Measurements from ENCODE around the gene NUAK2.

Gene NUAK2

DNA sequence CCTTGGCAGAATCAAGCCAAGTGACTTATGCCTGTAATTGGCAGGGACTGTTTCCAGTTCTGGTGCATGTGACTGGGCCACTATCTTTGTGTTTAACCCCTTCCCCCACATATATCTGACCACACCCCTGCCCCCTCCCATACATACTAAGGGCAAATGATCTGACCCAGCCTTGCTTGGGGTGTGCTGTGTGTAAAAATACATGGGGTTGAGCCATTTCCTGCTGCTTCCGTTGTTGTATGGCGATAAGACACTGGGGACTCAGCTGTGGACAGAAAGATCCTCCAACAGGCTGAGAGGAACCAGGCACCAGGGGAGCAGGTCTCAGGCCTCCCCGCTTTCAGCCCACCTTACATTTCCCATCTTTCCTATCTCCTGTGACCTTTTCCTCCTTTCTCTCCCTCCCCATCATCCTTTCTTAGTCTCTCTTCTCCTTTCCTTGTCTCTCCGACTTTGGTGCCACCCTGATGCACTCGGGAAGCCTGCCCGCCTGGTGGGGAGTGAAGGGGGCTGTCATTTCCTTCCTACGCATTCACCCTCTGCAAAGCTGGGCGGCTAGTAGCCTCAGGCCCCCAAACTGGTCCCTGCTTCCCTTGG, 54.1 kb downstream of the NUAK2 start:
- Histone ChIP-seq H3K9me3 (ENCODE audit: insufficient read depth, low read length) (no peaks in the 10 kb centered on the region), H3K4me2 (ENCODE audit: low read depth, low read length, poor library complexity, severe bottlenecking) (no peak overlapping the region), H3K9ac (ENCODE audit: low read length) (no peak overlapping the region), H3K4me3 (ENCODE audit: insufficient read depth, low read length, poor library complexity, severe bottlenecking) (no peak overlapping the region), H3K79me2 (ENCODE audit: insufficient read depth, low read length) (no peaks in the 10 kb centered on the region), H3F3A (ENCODE audit: insufficient read depth) (no peaks in the 10 kb centered on the region), H3K36me3 (ENCODE audit: low read length) (no peaks in the 10 kb centered on the region), H4K20me1 (ENCODE audit: low read depth, low read length) (no peaks in the 10 kb centered on the region), H3K9me2 (replicated peaks; ENCODE audit: insufficient read depth, low read length) (no peaks in the 10 kb centered on the region), H2AFZ (ENCODE audit: low read depth, low read length, severe bottlenecking) (no peak overlapping the region), H3K27ac (ENCODE audit: low read depth, low read length) (no peak overlapping the region), H3K27me3 (ENCODE audit: low read length) (no peaks in the 10 kb centered on the region)
- TF ChIP-seq, protein P1, sequence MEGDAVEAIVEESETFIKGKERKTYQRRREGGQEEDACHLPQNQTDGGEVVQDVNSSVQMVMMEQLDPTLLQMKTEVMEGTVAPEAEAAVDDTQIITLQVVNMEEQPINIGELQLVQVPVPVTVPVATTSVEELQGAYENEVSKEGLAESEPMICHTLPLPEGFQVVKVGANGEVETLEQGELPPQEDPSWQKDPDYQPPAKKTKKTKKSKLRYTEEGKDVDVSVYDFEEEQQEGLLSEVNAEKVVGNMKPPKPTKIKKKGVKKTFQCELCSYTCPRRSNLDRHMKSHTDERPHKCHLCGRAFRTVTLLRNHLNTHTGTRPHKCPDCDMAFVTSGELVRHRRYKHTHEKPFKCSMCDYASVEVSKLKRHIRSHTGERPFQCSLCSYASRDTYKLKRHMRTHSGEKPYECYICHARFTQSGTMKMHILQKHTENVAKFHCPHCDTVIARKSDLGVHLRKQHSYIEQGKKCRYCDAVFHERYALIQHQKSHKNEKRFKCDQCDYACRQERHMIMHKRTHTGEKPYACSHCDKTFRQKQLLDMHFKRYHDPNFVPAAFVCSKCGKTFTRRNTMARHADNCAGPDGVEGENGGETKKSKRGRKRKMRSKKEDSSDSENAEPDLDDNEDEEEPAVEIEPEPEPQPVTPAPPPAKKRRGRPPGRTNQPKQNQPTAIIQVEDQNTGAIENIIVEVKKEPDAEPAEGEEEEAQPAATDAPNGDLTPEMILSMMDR (IDR thresholded peaks at IDR 0.05; ENCODE audit: insufficient read depth, low read length, poor library complexity, severe bottlenecking): no peak
- TF ChIP-seq EZH2phosphoT487 (conservative IDR thresholded peaks at IDR 0.05; ENCODE audit: low read length): no peak

DNA sequence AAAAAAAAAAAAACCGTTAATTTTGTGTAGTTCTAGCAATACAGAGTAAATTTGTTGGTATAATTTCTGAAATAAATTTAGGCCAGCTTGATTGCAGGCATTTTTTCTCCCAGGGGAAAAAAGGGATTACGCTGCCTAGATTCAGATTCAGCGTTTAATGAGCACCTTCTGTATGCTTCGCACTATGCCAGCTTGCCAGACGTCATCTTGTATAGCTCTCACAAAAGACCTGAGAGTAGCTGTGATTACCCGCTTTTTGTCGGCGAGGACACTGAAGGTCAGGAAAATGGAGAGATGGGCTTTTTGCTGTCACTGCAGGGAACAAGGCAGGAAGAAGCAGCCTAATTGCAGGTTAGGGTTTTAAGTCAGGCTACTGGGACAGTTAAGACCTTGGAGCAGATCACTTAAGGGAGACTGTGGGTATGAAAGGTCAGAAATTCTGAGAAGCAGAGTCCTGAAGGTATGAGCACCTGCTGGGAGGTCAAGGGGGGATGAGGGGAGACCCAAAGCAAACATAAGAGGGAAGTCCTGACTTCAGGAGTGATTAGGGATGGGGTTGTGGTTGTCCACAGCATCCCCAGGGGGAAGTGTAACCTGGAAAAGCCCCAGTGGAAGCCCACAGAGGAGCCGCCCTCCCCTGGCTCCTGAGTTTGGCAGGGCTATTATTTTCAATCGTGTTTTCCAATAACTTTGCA, 54.8 kb downstream of the NUAK2 start:
- no peaks in the 10 kb centered on the region for H3K27me3 ChIP-seq (ENCODE audit: low read length)
- H3K4me2 ChIP-seq (ENCODE audit: low read depth, low read length, poor library complexity, severe bottlenecking): no peak overlapping the region
- H4K20me1 ChIP-seq (ENCODE audit: low read depth, low read length): no peaks in the 10 kb centered on the region
- TF ChIP-seq, protein P1 (IDR thresholded peaks at IDR 0.05; ENCODE audit: insufficient read depth, low read length, poor library complexity, severe bottlenecking): no peak
- no peak for TF ChIP-seq EZH2phosphoT487 (conservative IDR thresholded peaks at IDR 0.05; ENCODE audit: low read length)
- H2AFZ ChIP-seq (ENCODE audit: low read depth, low read length, severe bottlenecking): no peak overlapping the region
- H3K9ac ChIP-seq (ENCODE audit: low read length): no peak overlapping the region
- H3K9me2 ChIP-seq (replicated peaks; ENCODE audit: insufficient read depth, low read length): no peaks in the 10 kb centered on the region
- no peaks in the 10 kb centered on the region for H3F3A ChIP-seq (ENCODE audit: insufficient read depth)
- H3K27ac ChIP-seq (ENCODE audit: low read depth, low read length): no peak overlapping the region
- H3K79me2 ChIP-seq (ENCODE audit: insufficient read depth, low read length): no peaks in the 10 kb centered on the region
- no peaks in the 10 kb centered on the region for H3K9me3 ChIP-seq (ENCODE audit: insufficient read depth, low read length)
- H3K4me3 ChIP-seq (ENCODE audit: insufficient read depth, low read length, poor library complexity, severe bottlenecking): no peak overlapping the region
- no peaks in the 10 kb centered on the region for H3K36me3 ChIP-seq (ENCODE audit: low read length)

DNA sequence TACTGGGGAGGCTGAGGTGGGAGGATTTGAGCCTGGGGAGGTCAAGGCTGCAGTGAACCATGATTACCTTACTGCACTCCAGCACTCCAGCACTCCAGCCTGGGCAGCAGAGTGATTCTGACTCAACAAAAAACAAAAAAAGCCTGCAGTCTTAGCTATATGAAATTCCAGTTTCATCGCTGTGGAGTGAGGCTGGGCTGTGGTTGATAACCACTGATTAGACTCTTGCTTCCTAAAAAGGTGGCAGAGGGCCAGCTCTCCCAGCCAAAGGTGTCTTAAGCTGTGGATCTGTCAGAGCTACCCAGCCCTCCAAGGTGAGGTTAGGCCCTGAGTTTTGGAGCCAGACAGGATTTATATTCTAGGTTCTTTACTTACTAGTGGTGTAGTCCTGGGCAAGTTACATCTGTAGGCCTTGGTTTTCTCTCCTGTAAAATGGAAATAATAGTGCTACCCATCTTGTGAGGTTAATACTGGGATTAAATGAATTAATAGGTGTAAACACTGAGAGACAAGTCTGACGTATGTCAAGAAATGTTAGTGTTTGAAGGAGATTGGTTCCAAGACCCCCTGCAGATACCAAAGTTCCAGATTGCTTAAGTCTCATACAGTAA, 57.9 kb downstream of the NUAK2 start:
- Histone ChIP-seq H3K9me2 (replicated peaks; ENCODE audit: insufficient read depth, low read length) (no peaks in the 10 kb centered on the region), H3K4me3 (ENCODE audit: insufficient read depth, low read length, poor library complexity, severe bottlenecking) (no peak overlapping the region), H2AFZ (ENCODE audit: low read depth, low read length, severe bottlenecking) (no peak overlapping the region), H3K4me2 (ENCODE audit: low read depth, low read length, poor library complexity, severe bottlenecking) (no peak overlapping the region), H3K36me3 (ENCODE audit: low read length) (no peaks in the 10 kb centered on the region), H3F3A (ENCODE audit: insufficient read depth) (no peaks in the 10 kb centered on the region), H3K27me3 (ENCODE audit: low read length) (no peaks in the 10 kb centered on the region), H3K9me3 (ENCODE audit: insufficient read depth, low read length) (no peaks in the 10 kb centered on the region), H3K27ac (ENCODE audit: low read depth, low read length) (no peak overlapping the region), H3K9ac (ENCODE audit: low read length) (no peak overlapping the region), H4K20me1 (ENCODE audit: low read depth, low read length) (no peaks in the 10 kb centered on the region), H3K79me2 (ENCODE audit: insufficient read depth, low read length) (no peaks in the 10 kb centered on the region)
- no peak for TF ChIP-seq EZH2phosphoT487 (conservative IDR thresholded peaks at IDR 0.05; ENCODE audit: low read length)
- TF ChIP-seq, protein P1 (IDR thresholded peaks at IDR 0.05; ENCODE audit: insufficient read depth, low read length, poor library complexity, severe bottlenecking): no peak

All from SU-DHL-6 (cell line).